IMR-90 (cell line): Measurements from ENCODE around the gene EZR. TPM values are rescaled to one million over a fixed set of nuclear protein-coding genes. Genes with fewer than 3 reads are reported as not detected.

ENCODE experiments used
- ATAC-seq: fragments of 200-7000 bp; cut with Tn5 transposase; 2 replicates; pipeline ENCODE4 v1.9.1; 2020; ENCODE audit warnings: low read depth, mild to moderate bottlenecking, moderate library complexity
- BruUV-seq: library from RNA; stranded (reverse); fragments of 400-500 nt; replicated peaks from 2 replicates; lab custom pipeline; 2021; lab: Mats Ljungman, UMichigan
- CTCF ChIA-PET: fragments of 300-600 bp; formaldehyde crosslinking; extraction: SDS; loops from one replicate; lab custom pipeline; 2021; ENCODE audit warnings: antibody characterized with exemption; lab: Yijun Ruan, JAX
- POLR2A ChIA-PET: fragments of 300-600 bp; sonication (Branson Sonifier 250); formaldehyde crosslinking; loops from one replicate; lab custom pipeline; 2022; ENCODE audit warnings: antibody characterized with exemption; ENCODE audit not compliant: unreplicated experiment; lab: Charles Lee
- DNase-seq: peaks from one replicate; pipeline ENCODE4 v3.0.0; 2013
- H2AFZ ChIP-seq: replicated peaks from 2 replicates; pipeline ENCODE3; 2013; ENCODE audit warnings: low read length, mild to moderate bottlenecking; ENCODE audit not compliant: poor library complexity
- H2AK5ac ChIP-seq: 2 replicates; pipeline ENCODE4 v1.6.1; 2013; ENCODE audit warnings: low read depth, low read length, inconsistent platforms
- H2AK9ac ChIP-seq: replicated peaks from 2 replicates; pipeline ENCODE3; 2013; ENCODE audit warnings: mild to moderate bottlenecking, low read depth, low read length, moderate library complexity; ENCODE audit not compliant: poor library complexity
- H2BK120ac ChIP-seq: 2 replicates; pipeline ENCODE4 v1.6.1; 2013; ENCODE audit warnings: low read depth, low read length, inconsistent platforms
- H2BK15ac ChIP-seq: 3 replicates; pipeline ENCODE4 v1.6.1; 2013; ENCODE audit warnings: low read depth, low read length, inconsistent platforms
- H2BK20ac ChIP-seq: 2 replicates; pipeline ENCODE4 v1.6.1; 2013; ENCODE audit warnings: low read depth, mild to moderate bottlenecking, inconsistent platforms, low read length, moderate library complexity
- H2BK5ac ChIP-seq: 2 replicates; pipeline ENCODE4 v1.6.1; 2013; ENCODE audit warnings: mild to moderate bottlenecking, low read depth, low read length, inconsistent platforms; ENCODE audit not compliant: poor library complexity, severe bottlenecking
- H3K14ac ChIP-seq: replicated peaks from 2 replicates; pipeline ENCODE4 v1.6.1; 2013; ENCODE audit warnings: low read depth, low read length, inconsistent platforms
- H3K18ac ChIP-seq: 2 replicates; pipeline ENCODE4 v1.6.1; 2013; ENCODE audit warnings: low read depth, low read length, control low read depth
- H3K23ac ChIP-seq: 2 replicates; pipeline ENCODE4 v1.6.1; 2013; ENCODE audit warnings: low read depth, low read length, inconsistent platforms
- H3K27ac ChIP-seq: 2 replicates; pipeline ENCODE4 v1.5.1; 2013; ENCODE audit warnings: mild to moderate bottlenecking, control low read depth, low read length; ENCODE audit not compliant: insufficient read depth
- H3K27me3 ChIP-seq: 2 replicates; pipeline ENCODE4 v1.6.1; 2013; ENCODE audit warnings: low read length; ENCODE audit not compliant: control insufficient read depth, insufficient read depth
- H3K36me3 ChIP-seq: 2 replicates; pipeline ENCODE4 v1.6.1; 2013; ENCODE audit warnings: low read length, mixed read lengths; ENCODE audit not compliant: control insufficient read depth, insufficient read depth
- H3K4ac ChIP-seq: 2 replicates; pipeline ENCODE4 v1.6.1; 2013; ENCODE audit warnings: low read depth, low read length, inconsistent platforms
- H3K4me1 ChIP-seq: 2 replicates; pipeline ENCODE4 v1.6.1; 2013; ENCODE audit warnings: low read length, mixed read lengths; ENCODE audit not compliant: control insufficient read depth, insufficient read depth
- H3K4me2 ChIP-seq: 2 replicates; pipeline ENCODE4 v1.6.1; 2013; ENCODE audit warnings: low read depth, mild to moderate bottlenecking, control low read depth, low read length, moderate library complexity
- H3K4me3 ChIP-seq: 2 replicates; pipeline ENCODE4 v1.5.1; 2013; ENCODE audit warnings: low read depth, mild to moderate bottlenecking, control low read depth, low read length, moderate library complexity; ENCODE audit not compliant: insufficient read depth
- H3K56ac ChIP-seq: 2 replicates; pipeline ENCODE4 v1.6.1; 2013; ENCODE audit warnings: low read length, inconsistent platforms; ENCODE audit not compliant: insufficient read depth; ENCODE audit errors: extremely low read depth
- H3K79me1 ChIP-seq, 2 experiments: 2 replicates each; pipeline ENCODE4 v1.6.1; 2013; ENCODE audit warnings: low read length in 2 of 2, inconsistent platforms in 1 of 2, low read depth in 1 of 2
- H3K9ac ChIP-seq: 2 replicates; pipeline ENCODE4 v1.6.1; 2013; ENCODE audit warnings: low read depth, low read length, control low read depth
- H3K9me1 ChIP-seq: 2 replicates; pipeline ENCODE4 v1.6.1; 2013; ENCODE audit warnings: low read length, inconsistent platforms; ENCODE audit not compliant: insufficient read depth
- H3K9me3 ChIP-seq: 2 replicates; pipeline ENCODE4 v1.6.1; 2013; ENCODE audit warnings: low read length; ENCODE audit not compliant: control insufficient read depth, insufficient read depth
- H4K20me1 ChIP-seq: 2 replicates; pipeline ENCODE4 v1.6.1; 2013; ENCODE audit warnings: low read length, inconsistent platforms; ENCODE audit not compliant: insufficient read depth
- H4K5ac ChIP-seq: 2 replicates; pipeline ENCODE4 v1.6.1; 2013; ENCODE audit warnings: mild to moderate bottlenecking, low read depth, low read length, control low read depth
- H4K8ac ChIP-seq, 2 experiments: 2 replicates each; pipeline ENCODE4 v1.6.1; 2013; ENCODE audit warnings: low read depth in 2 of 2, low read length in 2 of 2, control low read depth in 1 of 2, inconsistent platforms in 1 of 2
- H4K91ac ChIP-seq: 2 replicates; pipeline ENCODE4 v1.6.1; 2013; ENCODE audit warnings: low read depth, low read length, inconsistent platforms; ENCODE audit not compliant: insufficient read depth
- BHLHE40 ChIP-seq: fragments of 150-350 bp; IDR thresholded peaks from 2 replicates; pipeline ENCODE4 v1.6.1; 2016; ENCODE audit warnings: mild to moderate bottlenecking, low read depth, low read length
- CEBPB ChIP-seq: IDR thresholded peaks from 2 replicates; pipeline ENCODE4 v1.6.1; 2012; ENCODE audit warnings: low read depth, low read length, improper control_type of control experiment
- MAZ ChIP-seq: IDR thresholded peaks from 2 replicates; pipeline ENCODE4 v1.6.1; 2012; ENCODE audit warnings: low read depth, mild to moderate bottlenecking, low read length, improper control_type of control experiment, moderate library complexity, borderline replicate concordance
- RFX5 ChIP-seq: IDR thresholded peaks from 2 replicates; pipeline ENCODE4 v1.8.0; 2012; ENCODE audit warnings: low read depth, mild to moderate bottlenecking, low read length, moderate library complexity
- SMC3 ChIP-seq: fragments of 150-350 bp; IDR thresholded peaks from 2 replicates; pipeline ENCODE4 v1.6.1; 2016; ENCODE audit warnings: low read depth, mild to moderate bottlenecking, antibody characterized with exemption, low read length, moderate library complexity
- WGBS, 2 experiments: methylation state at CpG; one replicate each; pipeline versions ENCODE4 v1.1.5 to v1.1.7; 2013; ENCODE audit warnings: missing lambda C conversion rate in 2 of 2; ENCODE audit not compliant: insufficient read length in 1 of 2; ENCODE audit errors: extremely low coverage in 2 of 2; 5-methylcytosine and 5-hydroxymethylcytosine counted together
- dilution Hi-C: fragments of 300-500 bp; cut with HindIII; formaldehyde crosslinking; loops from one replicate; pipeline ENCODE4 v1.14.3; 2018; ENCODE audit warnings: low sequenced_read_pairs; ENCODE audit not compliant: unreplicated experiment
- in situ Hi-C: fragments of 300-500 bp; cut with MboI; formaldehyde crosslinking; loops from 3 replicates; pipeline ENCODE4 v1.14.3; 2019; ENCODE audit warnings: low sequenced_read_pairs, inconsistent platforms, mixed read lengths
- intact Hi-C: fragments of 100-400 bp; cut with micrococcal nuclease; formaldehyde crosslinking; loops from 2 replicates; pipeline ENCODE4 v1.10.0; 2022
- polyA plus RNA-seq, 3 experiments: library from polyadenylated mRNA; depleted of rRNA; stranded (reverse); fragments of >200 nt; gene quantifications; 2 replicates each; pipeline ENCODE4 v1.2.3, GENCODE V29; 2012; ENCODE audit warnings: low replicate concordance in 1 of 3
- total RNA-seq: library from RNA; depleted of rRNA; stranded (reverse); fragments of >200 nt; gene quantifications from 2 replicates; pipeline ENCODE4 v1.2.3, GENCODE V29; 2012

Gene EZR
- total and polyA plus RNA-seq, 2 of the 4 experiments (the other 2 are of a cell fraction): 83.8 to 145 TPM

GRCh38 chr6:158756977-158757752 lies 62.0 kb downstream of the EZR start:
- Histone ChIP-seq H3K9me3 (no peaks in the 10 kb centered on the region), H4K5ac (no peak overlapping the region), H2BK20ac (no peak overlapping the region), H3K79me1 (no peaks in the 10 kb centered on the region), H3K4ac (no peak overlapping the region), H3K27ac (no peak overlapping the region), H3K4me1 (no peaks in the 10 kb centered on the region; the same call in 1 of the 2 replicates), H3K4me3 (no peak overlapping the region), H2AK9ac (no peak overlapping the region), H4K8ac (no peak overlapping the region), H4K20me1 (no peaks in the 10 kb centered on the region; the same call in 1 of the 2 replicates), H2AK5ac (no peak overlapping the region), H2BK5ac (no peak overlapping the region), H2BK15ac (no peak overlapping the region), H3K56ac (no peak overlapping the region), H3K23ac (no peak overlapping the region), H3K4me2 (no peak overlapping the region), H3K9ac (no peak overlapping the region), H3K27me3 (no peaks in the 10 kb centered on the region), H4K91ac (no peak overlapping the region), H2AFZ (no peak overlapping the region), H3K18ac (no peak overlapping the region), H3K14ac (no peak overlapping the region), H3K36me3 (no peaks in the 10 kb centered on the region), H2BK120ac (no peak overlapping the region), H3K9me1 (peaks cover 3% of the 10 kb centered on the region; the same call in 1 of the 2 replicates)
- ATAC-seq: no peak
- ChIA-PET POLR2A (no interaction called here), CTCF (no interaction called here)
- in situ Hi-C loops (no loop called here), dilution Hi-C loops (no loop called here), intact Hi-C loops (no loop called here)
- WGBS, 2 experiments: 90% methylated on average over 2 of the region's 25 CpGs; no CpG with 5 or more reads in 1 of the 2 experiments
- BruUV-seq: no TSS peak
- no peak for DNase-seq
- TF ChIP-seq CEBPB (no peak), MAZ (no peak), RFX5 (no peak), BHLHE40 (no peak), SMC3 (no peak)
